SU-DHL-6 (cell line): ENCODE results near the gene GFOD2.

Experiments used
- CTCF ChIP-seq: fragments of 200-600 bp; sonication (generic); IDR thresholded peaks from one replicate; pipeline ENCODE4 v1.5.1; 2017; ENCODE audit warnings: antibody characterized with exemption, mild to moderate bottlenecking, low read length, moderate library complexity; ENCODE audit not compliant: insufficient read depth, poor library complexity, severe bottlenecking
- EZH2phosphoT487 ChIP-seq: fragments of 200-600 bp; sonication (generic), shearing (Covaris generic); conservative IDR thresholded peaks from 2 replicates; pipeline ENCODE4 v1.6.1; 2018; ENCODE audit warnings: mild to moderate bottlenecking, antibody characterized with exemption, low read length, moderate library complexity, mixed read lengths

DNA sequence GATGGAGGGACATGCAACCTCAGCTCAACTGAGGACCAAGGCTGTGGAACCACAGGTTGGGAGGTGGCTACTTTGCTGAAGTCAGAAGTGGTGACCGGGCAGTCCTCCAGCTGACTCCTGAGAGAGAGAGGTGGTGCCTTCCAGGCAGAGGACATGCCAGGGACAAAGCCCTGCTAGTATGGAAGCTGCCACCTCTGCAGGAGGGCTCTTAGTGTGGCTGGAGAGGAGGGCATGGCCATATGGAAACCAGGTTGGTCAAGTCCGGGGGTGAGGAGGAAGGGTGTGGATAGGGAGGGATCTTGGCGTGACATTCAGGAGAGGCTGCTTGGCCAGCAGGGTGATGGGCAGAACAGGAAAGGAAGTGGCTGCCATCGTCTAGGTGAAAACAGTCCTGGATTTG is 46.8 kb downstream of the GFOD2 start:
- TF ChIP-seq CTCF: no peak
- no peak for TF ChIP-seq EZH2phosphoT487
